ENCODE results near the gene PPFIBP2.

DNA sequence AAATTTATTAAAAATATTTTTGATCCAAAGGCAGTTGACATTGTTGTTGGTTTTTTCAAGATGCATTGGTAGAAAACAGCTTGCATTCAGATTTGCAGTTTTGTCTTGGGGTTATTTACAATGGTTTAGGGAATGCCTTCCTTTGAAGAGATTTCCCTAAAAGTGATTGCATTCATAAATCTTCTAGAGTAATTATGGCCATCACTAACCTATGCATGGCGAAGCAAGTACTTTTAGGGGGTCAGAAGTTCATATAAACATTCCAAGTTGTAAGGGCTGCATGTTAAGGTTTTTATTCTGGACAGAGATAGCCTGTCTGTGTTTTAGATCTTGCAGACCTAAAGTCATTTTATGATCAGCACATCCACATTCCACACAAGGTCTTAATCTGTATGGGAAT is 53.5 kb downstream of the PPFIBP2 start:
- TF ChIP-seq EZH2 (IDR thresholded peaks at IDR 0.05) = no peak
- TF ChIP-seq CTCF (IDR thresholded peaks at IDR 0.05) = no peak

All from neural progenitor cell (in vitro differentiated cells).